Upper lobe of left lung (tissue), 4 donors: ENCODE data around the gene GABRR3.

Experiments
- CTCF ChIP-seq, 6 experiments: fragments of 450-650 bp in 4 of 6; fragments of 200-600 bp in 2 of 6; sonication (generic) in 2 of 6; IDR thresholded peaks; one replicate each; pipeline ENCODE4 v1.5.1; 2016 to 2019; ENCODE audit warnings: antibody characterized with exemption in 6 of 6
- EP300 ChIP-seq, 4 donors: sonication (generic); formaldehyde crosslinking; IDR thresholded peaks; one replicate each; pipeline ENCODE4 v1.5.1; 2017; ENCODE audit warnings: antibody characterized with exemption in 4 of 4, control low read depth in 2 of 4
- POLR2A ChIP-seq, 4 donors: fragments of 450-650 bp; IDR thresholded peaks; one replicate each; pipeline ENCODE4 v1.5.1; 2016 to 2017; ENCODE audit warnings: antibody characterized with exemption in 4 of 4, mild to moderate bottlenecking in 2 of 4
- POLR2AphosphoS5 ChIP-seq, 2 donors: sonication (generic); formaldehyde crosslinking; IDR thresholded peaks; one replicate each; pipeline ENCODE4 v1.5.1; 2017; ENCODE audit warnings: antibody characterized with exemption in 2 of 2

GRCh38 chr3:97949743-97950142 is 85.4 kb downstream of the GABRR3 start:
- TF ChIP-seq CTCF (IDR thresholded peaks at IDR 0.05) (no peak), POLR2A (IDR thresholded peaks at IDR 0.05) (no peak), EP300 (IDR thresholded peaks at IDR 0.05) (no peak), POLR2AphosphoS5 (IDR thresholded peaks at IDR 0.05) (no peak)
